ENCODE results near the gene PPP1R9A.

PPP1R9A gene

GRCh38 chr7:94912085-94912484, 4.7 kb downstream of the PPP1R9A start:
- DNase-seq = no peak

DNA sequence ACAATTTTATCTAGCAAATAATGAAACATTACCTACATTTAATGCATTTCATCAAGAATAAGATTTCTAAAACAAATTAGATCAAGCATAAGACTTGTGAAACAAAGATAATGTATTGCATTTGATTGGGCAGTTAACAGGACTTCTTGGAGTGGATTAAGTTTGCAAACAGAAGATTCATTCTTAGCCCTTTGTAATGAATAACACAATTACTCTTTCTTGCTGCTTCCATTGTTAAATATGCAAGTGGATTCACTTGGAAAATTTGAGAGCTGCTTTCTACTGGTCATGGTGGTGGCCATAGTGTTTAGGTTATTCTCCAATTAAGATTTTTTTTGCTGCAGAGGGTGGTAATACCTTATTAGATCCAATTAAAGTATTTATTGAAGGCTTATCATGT, 6.0 kb downstream of the PPP1R9A start:
- no peak for DNase-seq

DNA sequence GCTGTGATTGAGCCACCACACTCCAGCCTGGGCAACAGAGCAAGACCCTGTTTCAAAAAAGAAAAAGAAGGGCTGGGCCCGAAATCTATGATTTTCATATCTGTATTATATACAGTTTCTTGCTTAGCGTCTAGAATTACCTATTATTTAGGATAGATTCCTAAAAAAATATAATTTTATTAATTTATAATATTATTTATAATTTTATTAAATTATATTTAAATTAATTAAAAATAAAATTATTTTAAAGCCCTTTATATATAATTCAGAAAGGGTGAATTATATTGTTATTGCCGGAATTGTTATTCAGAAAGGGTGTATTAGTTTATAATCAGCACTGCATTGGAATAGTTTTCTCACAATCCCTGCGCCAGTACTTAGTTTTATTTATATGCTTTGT, 14.5 kb downstream of the PPP1R9A start:
- DNase-seq = no peak

GRCh38 chr7:94922457-94922856, 15.1 kb downstream of the PPP1R9A start:
- no peak for DNase-seq

DNA sequence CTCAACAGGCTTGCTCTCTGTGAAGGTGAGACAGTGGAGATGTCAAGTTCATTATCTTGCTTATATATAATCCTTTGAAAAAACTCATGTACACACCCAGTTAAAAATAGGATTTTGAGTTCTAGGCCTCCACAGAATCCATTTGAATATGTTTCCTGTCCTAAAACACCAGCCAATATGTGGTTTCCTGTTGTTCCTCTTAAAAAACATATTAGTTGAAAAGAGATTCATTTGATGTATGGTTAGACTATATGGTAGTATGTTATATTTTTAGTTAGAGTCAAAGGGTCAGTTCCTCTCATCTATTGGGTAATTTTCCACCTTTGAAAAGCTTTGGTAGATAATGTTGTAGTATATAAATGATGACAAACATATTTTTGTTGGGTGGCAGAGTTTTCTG, 16.0 kb downstream of the PPP1R9A start:
- no peak for DNase-seq

GRCh38 chr7:94928168-94928707, 20.8 kb downstream of the PPP1R9A start:
- no peak for DNase-seq

- no peak for DNase-seq
Observed at GRCh38 chr7:94933256-94933990, 26.0 kb downstream of the PPP1R9A start.

DNA sequence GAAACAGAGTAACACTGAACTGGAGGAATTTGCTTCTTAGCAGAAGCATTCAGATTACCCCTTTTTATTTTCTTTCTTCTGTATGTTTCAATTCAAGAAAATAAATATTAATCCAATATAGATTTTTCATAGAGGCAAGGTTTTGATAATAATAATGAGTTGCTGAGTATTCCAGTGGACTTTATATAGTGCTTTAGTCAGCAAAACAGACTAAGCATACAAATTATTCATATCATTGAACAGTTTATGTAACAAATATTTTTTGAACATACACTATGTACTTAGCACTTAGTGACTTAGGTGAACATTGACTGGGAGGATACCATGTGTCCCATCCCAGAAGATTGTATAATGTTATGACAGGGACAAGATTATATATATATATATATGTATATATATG, 32.0 kb downstream of the PPP1R9A start:
- DNase-seq = no peak

GRCh38 chr7:94940241-94940640, 32.8 kb downstream of the PPP1R9A start:
- DNase-seq = no peak

GRCh38 chr7:94941844-94942632, 34.6 kb downstream of the PPP1R9A start:
- no peak for DNase-seq

GRCh38 chr7:94943134-94943533, 35.7 kb downstream of the PPP1R9A start:
- no peak for DNase-seq

DNA sequence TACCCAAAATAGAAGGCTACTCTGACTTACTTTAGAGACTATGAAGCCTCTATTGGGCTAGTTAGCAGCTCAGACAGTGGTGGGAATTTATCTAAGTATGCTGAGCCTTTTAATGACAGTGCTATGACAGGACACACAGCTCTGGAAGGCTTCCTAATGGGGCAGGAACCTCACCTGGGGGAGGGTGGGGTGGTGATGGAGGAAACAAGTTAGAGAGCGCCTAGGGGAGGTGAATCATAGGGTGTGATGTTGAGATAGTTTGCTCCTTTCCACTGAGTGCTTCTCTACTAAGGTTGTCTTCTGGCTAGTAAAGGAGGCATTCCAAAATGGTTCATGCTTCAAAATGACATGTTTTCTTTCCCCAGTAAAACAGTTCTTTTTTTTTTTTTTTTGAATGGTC, 42.1 kb downstream of the PPP1R9A start:
- no peak for DNase-seq

- DNase-seq = no peak
Observed at GRCh38 chr7:94955807-94956206, 48.4 kb downstream of the PPP1R9A start.

DNA sequence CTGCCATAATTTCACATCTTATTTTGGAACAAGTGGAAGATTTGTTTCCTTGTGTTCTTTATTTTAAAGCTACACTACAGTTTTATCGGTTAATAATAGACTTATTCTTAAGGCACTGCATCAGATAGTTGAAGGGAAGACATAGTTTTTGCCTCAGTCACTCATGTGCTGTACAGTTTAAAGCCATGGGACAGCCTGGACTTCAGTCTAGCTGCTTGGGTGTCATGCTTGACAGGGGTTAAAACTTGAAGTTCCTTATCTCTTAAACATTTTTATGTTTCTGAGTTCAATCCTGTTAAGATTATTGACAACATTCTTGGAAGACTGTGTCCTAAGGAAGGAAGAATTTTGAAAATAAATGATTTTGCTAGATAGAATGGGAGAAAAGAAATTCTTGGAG, 49.7 kb downstream of the PPP1R9A start:
- DNase-seq = no peak

DNA sequence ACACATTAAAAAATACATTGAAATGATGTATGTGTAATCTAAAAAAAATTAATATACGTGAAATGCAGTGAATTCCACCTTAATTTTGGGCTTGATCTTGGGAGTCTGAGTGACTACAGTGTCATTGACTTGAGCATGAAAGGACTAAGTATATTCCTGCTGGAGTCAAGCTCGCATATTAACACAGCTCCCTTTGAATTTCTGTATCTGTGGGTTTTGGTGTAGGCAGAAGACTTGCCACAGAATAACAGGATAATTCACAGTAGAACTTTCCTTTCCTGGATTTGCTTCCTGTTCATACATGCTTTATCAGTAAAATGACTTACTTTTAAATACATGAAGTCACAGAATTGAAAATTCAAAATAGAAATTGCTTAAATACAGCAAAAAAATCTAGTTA, 55.3 kb downstream of the PPP1R9A start:
- no peak for DNase-seq

- DNase-seq = no peak
Observed at GRCh38 chr7:94969434-94970084, 62.2 kb downstream of the PPP1R9A start.

GRCh38 chr7:94970085-94970576, 62.7 kb downstream of the PPP1R9A start:
- no peak for DNase-seq

DNA sequence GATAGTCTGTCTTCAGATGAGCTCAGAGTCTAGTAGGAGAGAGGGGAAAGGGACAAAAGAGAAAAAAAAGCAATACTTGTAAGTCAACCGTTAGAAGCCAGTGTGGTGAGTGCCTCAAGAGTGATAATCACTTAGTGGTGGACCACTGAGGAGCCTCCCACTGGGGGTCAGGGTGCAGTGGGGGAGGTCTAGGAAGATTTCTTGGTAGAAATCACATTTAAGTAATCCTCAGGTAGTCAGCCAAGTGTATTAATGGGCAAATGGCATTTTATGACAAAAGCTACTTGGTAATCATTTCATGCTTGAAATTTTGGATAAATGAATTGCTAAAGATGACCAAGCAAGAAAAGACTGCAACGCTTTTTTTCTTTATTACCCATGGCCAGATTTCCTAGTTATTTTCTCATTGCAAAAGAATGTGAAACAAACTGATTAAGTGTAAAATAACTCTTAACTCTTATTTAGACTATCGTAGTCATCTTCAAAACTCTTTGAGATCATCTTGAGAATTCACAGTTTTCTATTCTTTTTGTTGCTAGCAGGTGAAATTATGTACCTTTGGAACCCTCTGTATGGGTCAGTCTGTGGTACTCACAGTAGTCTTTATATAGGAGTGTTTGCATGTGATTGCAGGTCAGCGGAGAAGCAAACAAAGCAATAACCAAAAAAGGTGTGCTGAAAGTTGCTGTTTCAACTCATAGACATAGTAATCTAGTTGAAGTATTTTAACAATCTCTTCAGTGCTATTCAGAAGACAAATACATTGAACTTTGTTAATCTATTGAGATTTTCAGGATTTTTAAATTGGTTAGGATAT, 63.9 kb downstream of the PPP1R9A start:
- DNase-seq = no peak

DNA sequence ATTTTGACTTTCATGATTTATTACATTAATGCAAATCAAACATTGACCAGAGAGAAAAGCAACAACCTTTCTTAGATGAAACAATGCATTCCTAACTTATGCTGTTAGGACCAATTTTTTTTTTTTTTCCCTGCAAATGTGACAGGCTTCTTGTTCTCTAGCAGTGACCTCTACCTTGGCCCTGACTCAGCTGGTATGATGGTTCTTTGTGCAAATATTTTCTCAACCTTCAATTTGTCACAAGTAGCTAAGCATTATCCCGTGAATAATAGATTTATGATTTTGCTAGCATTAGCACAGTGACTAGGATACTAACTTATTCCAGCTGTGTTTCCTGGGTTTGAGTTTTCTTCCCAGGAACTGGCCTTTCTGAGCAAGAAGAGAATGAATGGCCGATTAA, 64.9 kb downstream of the PPP1R9A start:
- no peak for DNase-seq

- no peak for DNase-seq
Observed at GRCh38 chr7:94973844-94974243, 66.5 kb downstream of the PPP1R9A start.

GRCh38 chr7:94974423-94974822, 67.0 kb downstream of the PPP1R9A start:
- DNase-seq = no peak

DNA sequence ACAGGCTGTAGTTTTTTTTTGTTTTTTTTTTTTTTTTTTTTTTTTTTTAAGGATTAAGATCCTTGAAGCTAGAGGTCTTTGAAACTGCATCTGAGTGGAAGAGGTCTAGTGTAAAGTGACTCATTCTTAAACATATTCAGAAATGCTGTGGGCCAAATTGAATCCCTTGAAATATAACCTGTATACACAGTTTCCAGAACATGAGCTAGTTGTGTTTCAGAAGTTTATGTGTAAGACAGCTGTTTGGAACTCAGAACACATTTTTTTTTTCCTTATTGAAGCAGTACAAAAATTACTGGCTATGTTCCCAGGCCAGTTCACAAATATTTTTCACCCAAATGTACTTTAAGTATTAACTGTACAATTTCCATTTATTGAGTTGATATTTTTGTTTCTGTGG, 67.9 kb downstream of the PPP1R9A start:
- no peak for DNase-seq

Data from activated T-cell treated with anti-CD3 and anti-CD28 coated beads for 4 hours (primary cell).